OCI-LY1 (cell line): ENCODE data around the gene LARP4B.

Experiments used
- CTCF ChIP-seq: fragments of 200-600 bp; sonication (generic), shearing (Covaris generic); IDR thresholded peaks from 2 replicates; pipeline ENCODE4 v1.5.1; 2017; ENCODE audit warnings: mild to moderate bottlenecking, antibody characterized with exemption, low read length, moderate library complexity, mixed read lengths
- EZH2 ChIP-seq: fragments of 200-600 bp; sonication (generic), shearing (Covaris generic); IDR thresholded peaks from 2 replicates; pipeline ENCODE4 v1.8.0; 2017; ENCODE audit warnings: borderline replicate concordance, mixed run types, mild to moderate bottlenecking, antibody characterized with exemption, low read length, moderate library complexity, mixed read lengths

GRCh38 chr10:773562-774161 lies 157.8 kb downstream of the LARP4B start:
- no peak for TF ChIP-seq EZH2
- no peak for TF ChIP-seq CTCF
